ENCODE results near the gene C15orf61. TPM values are rescaled to one million over a fixed set of nuclear protein-coding genes. Genes with fewer than 3 reads are reported as not detected.

C15orf61 gene
- total RNA-seq, 1 donor from 2014 or later = 7.2 TPM

DNA sequence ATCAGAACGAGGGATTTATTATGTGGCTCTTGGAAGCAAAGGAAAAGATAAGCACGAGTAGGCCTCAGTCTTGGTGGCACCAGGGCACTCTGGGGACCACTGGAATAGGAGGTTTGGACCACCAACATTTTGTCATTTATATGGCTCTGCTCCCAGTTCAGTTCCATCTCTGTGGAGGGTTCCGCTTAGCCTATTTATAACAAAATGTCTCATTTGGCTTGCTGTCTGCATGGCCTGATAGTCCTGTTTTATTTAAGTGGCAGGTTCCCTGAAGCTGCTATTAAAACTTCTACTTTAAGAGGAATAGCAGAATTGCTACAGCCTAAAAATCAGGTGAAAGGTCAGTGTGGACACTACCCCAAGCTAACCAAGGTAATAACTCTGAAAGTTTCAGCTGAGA is 48.7 kb downstream of the C15orf61 start:
- ATAC-seq = no peak
- Histone ChIP-seq H3K4me3 (no peak overlapping the region), H3K9me3 (no peaks in the 10 kb centered on the region), H3K36me3 (no peaks in the 10 kb centered on the region), H3K27ac (no peak overlapping the region), H3K4me1 (peaks cover 6% of the 10 kb centered on the region), H3K27me3 (ENCODE audit: low read depth) (no peaks in the 10 kb centered on the region)
- TF ChIP-seq, protein P1, sequence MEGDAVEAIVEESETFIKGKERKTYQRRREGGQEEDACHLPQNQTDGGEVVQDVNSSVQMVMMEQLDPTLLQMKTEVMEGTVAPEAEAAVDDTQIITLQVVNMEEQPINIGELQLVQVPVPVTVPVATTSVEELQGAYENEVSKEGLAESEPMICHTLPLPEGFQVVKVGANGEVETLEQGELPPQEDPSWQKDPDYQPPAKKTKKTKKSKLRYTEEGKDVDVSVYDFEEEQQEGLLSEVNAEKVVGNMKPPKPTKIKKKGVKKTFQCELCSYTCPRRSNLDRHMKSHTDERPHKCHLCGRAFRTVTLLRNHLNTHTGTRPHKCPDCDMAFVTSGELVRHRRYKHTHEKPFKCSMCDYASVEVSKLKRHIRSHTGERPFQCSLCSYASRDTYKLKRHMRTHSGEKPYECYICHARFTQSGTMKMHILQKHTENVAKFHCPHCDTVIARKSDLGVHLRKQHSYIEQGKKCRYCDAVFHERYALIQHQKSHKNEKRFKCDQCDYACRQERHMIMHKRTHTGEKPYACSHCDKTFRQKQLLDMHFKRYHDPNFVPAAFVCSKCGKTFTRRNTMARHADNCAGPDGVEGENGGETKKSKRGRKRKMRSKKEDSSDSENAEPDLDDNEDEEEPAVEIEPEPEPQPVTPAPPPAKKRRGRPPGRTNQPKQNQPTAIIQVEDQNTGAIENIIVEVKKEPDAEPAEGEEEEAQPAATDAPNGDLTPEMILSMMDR (IDR thresholded peaks at IDR 0.05) = no peak
- intact Hi-C loops (cut with DNase I) = no loop called here
- DNase-seq = no peak

DNA sequence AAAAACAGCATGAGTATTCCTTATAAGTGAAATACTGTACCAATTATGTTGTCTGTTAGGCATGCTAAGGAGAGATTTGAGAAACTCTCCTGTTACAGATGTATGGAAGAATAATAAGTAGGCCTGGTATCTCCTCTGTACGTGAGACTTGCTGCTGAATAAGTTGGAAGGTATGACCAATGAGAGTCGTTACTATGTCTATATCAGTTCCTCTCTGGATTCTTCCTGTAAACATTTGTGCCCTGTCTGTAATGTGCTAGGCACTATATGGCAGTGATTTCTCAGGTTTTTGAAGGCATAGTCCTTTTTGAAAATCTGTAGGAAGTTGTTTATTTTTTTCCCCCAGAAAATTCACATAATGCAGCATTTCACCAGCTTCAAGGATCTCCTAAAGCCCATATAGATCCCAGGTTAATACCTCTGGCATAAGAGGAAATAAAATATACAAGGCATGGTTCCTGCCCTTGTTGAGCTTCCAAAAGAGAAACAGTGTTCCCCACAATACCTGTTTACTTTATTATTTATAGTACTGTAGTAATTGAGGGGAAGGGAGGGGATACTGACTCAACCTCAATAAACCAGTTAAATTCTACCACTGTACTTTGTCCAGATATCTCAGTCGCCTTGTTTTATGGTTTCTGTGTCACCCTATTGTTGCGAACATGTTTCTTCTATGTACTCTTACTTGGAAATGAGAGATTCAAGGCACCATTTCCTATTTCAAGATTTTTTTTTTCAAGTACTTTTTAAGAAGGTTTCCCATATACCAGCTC is 50.1 kb downstream of the C15orf61 start:
- intact Hi-C loops (cut with DNase I) = no loop called here
- ATAC-seq = no peak

DNA sequence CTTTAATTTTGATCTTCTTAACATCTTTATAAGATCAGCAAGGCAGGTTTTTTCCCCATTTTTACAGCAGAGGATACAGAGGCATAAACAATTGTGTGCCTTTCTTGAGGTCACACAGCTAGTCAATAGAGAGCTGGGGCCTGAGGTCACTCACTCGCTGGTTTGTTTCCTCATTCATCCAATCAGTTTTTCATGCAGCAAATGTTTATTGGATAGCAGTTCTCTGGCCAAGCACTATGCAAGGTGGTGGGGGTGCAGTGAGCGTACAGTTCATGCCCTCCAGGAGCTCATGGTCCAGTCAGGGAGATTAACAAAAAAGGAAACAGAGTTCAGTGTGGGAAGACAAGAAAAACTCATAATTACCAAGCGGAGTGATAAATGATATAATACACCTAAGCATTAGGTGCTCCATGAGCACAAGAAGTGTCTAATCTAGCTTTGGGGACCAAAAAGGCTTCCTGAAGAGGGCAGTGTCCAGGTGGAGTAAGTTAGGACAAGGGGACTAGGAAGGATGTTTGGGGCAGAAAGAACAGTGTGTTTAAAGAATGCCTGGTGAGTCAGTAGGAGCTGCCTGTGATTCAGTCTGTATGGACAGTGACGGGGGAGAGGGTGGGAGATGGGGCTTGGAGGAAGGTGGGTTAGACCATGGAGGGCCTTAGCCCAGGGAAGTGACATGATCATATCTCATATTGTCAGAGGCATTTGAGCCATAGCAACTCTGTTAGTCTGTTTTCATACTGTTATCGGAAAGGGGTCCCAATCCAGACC is 50.9 kb downstream of the C15orf61 start:
- no peaks in the 10 kb centered on the region for H3K9me3 ChIP-seq
- intact Hi-C loops (cut with DNase I) = no loop called here
- DNase-seq (no peak), ATAC-seq (no peak)
- H3K36me3 ChIP-seq = no peaks in the 10 kb centered on the region
- H3K27me3 ChIP-seq (ENCODE audit: low read depth) = no peaks in the 10 kb centered on the region
- TF ChIP-seq, protein P1 (IDR thresholded peaks at IDR 0.05) = no peak
- no peaks in the 10 kb centered on the region for H3K4me1 ChIP-seq
- no peak overlapping the region for H3K27ac ChIP-seq
- H3K4me3 ChIP-seq = no peak overlapping the region

More for the DNA sequence above, 50.1 kb downstream of the C15orf61 start:
- DNase-seq = no peak
- TF ChIP-seq, protein P1 (IDR thresholded peaks at IDR 0.05) = no peak
- no peaks in the 10 kb centered on the region for H3K27me3 ChIP-seq (ENCODE audit: low read depth)
- H3K4me1 ChIP-seq = no peaks in the 10 kb centered on the region
- no peaks in the 10 kb centered on the region for H3K9me3 ChIP-seq
- no peaks in the 10 kb centered on the region for H3K36me3 ChIP-seq
- H3K27ac ChIP-seq = no peak overlapping the region
- no peak overlapping the region for H3K4me3 ChIP-seq

- ATAC-seq = no peak
- no peaks in the 10 kb centered on the region for H3K4me1 ChIP-seq
- no peaks in the 10 kb centered on the region for H3K9me3 ChIP-seq
- no peak for DNase-seq
- H3K36me3 ChIP-seq = no peaks in the 10 kb centered on the region
- TF ChIP-seq, protein P1 (IDR thresholded peaks at IDR 0.05) = no peak
- no peak overlapping the region for H3K27ac ChIP-seq
- intact Hi-C loops (cut with DNase I) = no loop called here
- H3K27me3 ChIP-seq (ENCODE audit: low read depth) = no peaks in the 10 kb centered on the region
- H3K4me3 ChIP-seq = no peak overlapping the region
Measured at GRCh38 chr15:67573194-67573593, 52.3 kb downstream of the C15orf61 start.

DNA sequence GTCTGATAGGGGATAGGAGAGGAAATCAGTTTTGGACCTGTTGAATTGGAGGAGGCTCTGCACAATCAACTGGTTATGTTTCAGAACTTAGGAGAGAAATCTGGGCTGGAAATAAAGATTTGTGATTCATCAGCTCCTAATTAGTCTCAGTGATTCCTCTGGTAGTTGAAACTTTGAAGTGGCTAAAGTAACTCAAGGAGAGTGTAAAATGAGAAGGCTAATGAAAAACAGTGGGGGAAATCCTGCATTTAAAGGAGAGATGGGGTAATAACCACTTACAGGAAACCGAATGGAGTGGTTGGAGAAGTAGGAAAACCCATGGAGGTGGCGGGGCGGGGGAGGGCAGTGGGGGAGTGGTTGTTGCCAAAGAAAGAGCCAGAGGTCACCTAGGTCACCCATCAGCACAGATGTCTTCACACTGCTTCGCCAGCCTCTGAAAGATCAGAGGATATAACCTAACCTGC is 54.1 kb downstream of the C15orf61 start:
- DNase-seq = no peak
- Histone ChIP-seq H3K9me3 (no peaks in the 10 kb centered on the region), H3K27ac (no peak overlapping the region), H3K4me1 (no peaks in the 10 kb centered on the region), H3K36me3 (no peaks in the 10 kb centered on the region), H3K4me3 (no peak overlapping the region), H3K27me3 (ENCODE audit: low read depth) (no peaks in the 10 kb centered on the region)
- intact Hi-C loops (cut with DNase I) = no loop called here
- TF ChIP-seq, protein P1 (IDR thresholded peaks at IDR 0.05) = no peak
- peak; percentile 36 to 45 for ATAC-seq
